Measurements from ENCODE around the gene ZBTB20. TPM values are rescaled to one million over a fixed set of nuclear protein-coding genes. Genes with fewer than 3 reads are reported as not detected.

The ZBTB20 gene
- total and polyA plus RNA-seq, 10 of the 15 experiments (the other 5 are each of a cell fraction or from before 2014, with no cell fraction given), result 0.20 to 5.5 (median 2.2) TPM

GRCh38 chr3:114307222-114307830 is 839.8 kb downstream of the ZBTB20 start (continued):
- no peak for TF ChIP-seq BACH1 (IDR thresholded peaks at IDR 0.05; ENCODE audit: borderline replicate concordance)
- TF ChIP-seq EGR1 (IDR thresholded peaks at IDR 0.05; ENCODE audit: borderline replicate concordance in 1 of 2, low read depth in 2 of 2, low read length in 2 of 2), result no peak
- TF ChIP-seq RELA (IDR thresholded peaks at IDR 0.05; ENCODE audit: borderline replicate concordance, partially characterized antibody), result peak; percentile 26
- no peak for TF ChIP-seq ZNF622 (IDR thresholded peaks at IDR 0.05)
- TF ChIP-seq SUZ12 (IDR thresholded peaks at IDR 0.05; ENCODE audit: unreplicated experiment), result no peak

GRCh38 chr3:114299941-114300624 is 847.0 kb downstream of the ZBTB20 start:
- Histone ChIP-seq H3K9me3 (replicated peaks; ENCODE audit: control insufficient read depth, insufficient read depth, low read length) (no peaks in the 10 kb centered on the region), H3K4me2 (ENCODE audit: control insufficient read depth, insufficient read depth) (peak overlapping the region; percentile 1; the same call in 1 of the 2 replicates), H3K27ac (ENCODE audit: control insufficient read depth, insufficient read depth) (no peak overlapping the region), H3K4me1 (ENCODE audit: control insufficient read depth, insufficient read depth, low read length) (peaks cover 16% of the 10 kb centered on the region), H3K36me3 (ENCODE audit: control insufficient read depth in 2 of 2, insufficient read depth in 2 of 2, low read length in 1 of 2) (no peaks in the 10 kb centered on the region), H3K79me2 (ENCODE audit: control insufficient read depth, insufficient read depth, low read length) (no peaks in the 10 kb centered on the region), H3K4me3 (no peak overlapping the region), H2AFZ (ENCODE audit: control insufficient read depth, low read depth, low read length) (no peak overlapping the region), H4K20me1 (ENCODE audit: control insufficient read depth, insufficient read depth) (no peaks in the 10 kb centered on the region), H3K27me3 (replicated peaks in 1 of 2; ENCODE audit: control insufficient read depth in 2 of 2, insufficient read depth in 2 of 2, low read length in 1 of 2) (no peaks in the 10 kb centered on the region), H3K9ac (ENCODE audit: control insufficient read depth, insufficient read depth, low read length) (no peak overlapping the region)
- ATAC-seq (peak; percentile 75), FAIRE-seq (no peak), DNase-seq (ENCODE audit: low read depth, low spot score) (no peak)
- no TSS peak for BruUV-seq (replicated peaks)
- TF ChIP-seq SRF (IDR thresholded peaks at IDR 0.05; ENCODE audit: low read depth in 2 of 2, low read length in 2 of 2), result no peak
- TF ChIP-seq MEF2A (IDR thresholded peaks at IDR 0.05; ENCODE audit: insufficient read depth, low read depth, low read length), result no peak
- TF ChIP-seq BCL11A (IDR thresholded peaks at IDR 0.05; ENCODE audit: low read depth, low read length), result no peak
- TF ChIP-seq ZNF207 (IDR thresholded peaks at IDR 0.05; ENCODE audit: borderline replicate concordance), result no peak
- peak; percentile 29; the same call in 1 of the 2 replicates for TF ChIP-seq SPI1 (IDR thresholded peaks at IDR 0.05; ENCODE audit: borderline replicate concordance, insufficient read depth, low read depth, low read length)
- TF ChIP-seq SMC3 (IDR thresholded peaks at IDR 0.05; ENCODE audit: borderline replicate concordance, low read length), result no peak
- peak in 1 of 2 experiments; percentile 12; a peak in 1 of 4 replicates for TF ChIP-seq IKZF2 (IDR thresholded peaks at IDR 0.05)
- TF ChIP-seq HCFC1 (IDR thresholded peaks at IDR 0.05; ENCODE audit: low read length), result no peak
- TF ChIP-seq RUNX3 (IDR thresholded peaks at IDR 0.05; ENCODE audit: low read length), result peak; percentile 36; the same call in 1 of the 2 replicates
- TF ChIP-seq TBL1XR1 (IDR thresholded peaks at IDR 0.05; ENCODE audit: low read depth, low read length), result no peak
- TF ChIP-seq ESRRA (IDR thresholded peaks at IDR 0.05; ENCODE audit: low read length), result no peak
- TF ChIP-seq ZNF384 (IDR thresholded peaks at IDR 0.05; ENCODE audit: borderline replicate concordance, low read depth, low read length), result peak; percentile 33; the same call in 1 of the 2 replicates
- no peak for TF ChIP-seq IKZF1 (conservative IDR thresholded peaks at IDR 0.05)
- no peak for TF ChIP-seq HDAC2 (IDR thresholded peaks at IDR 0.05)
- no peak for TF ChIP-seq TCF3 (IDR thresholded peaks at IDR 0.05; ENCODE audit: borderline replicate concordance, insufficient read depth, low read depth, low read length)
- no peak for TF ChIP-seq LARP7 (IDR thresholded peaks at IDR 0.05)
- TF ChIP-seq SIN3A (IDR thresholded peaks at IDR 0.05; ENCODE audit: low read depth, low read length), result no peak
- ChIA-PET SMC1A (ENCODE audit: uncharacterized antibody, unreplicated experiment) (interaction anchor here (0.6 to 3.5 kb wide), 9 partner anchors 7 to 419 kb away, joined by 3 to 27 read pairs (median 5); no protein-coding TSS in a partner anchor), POLR2A (interaction anchor here (1.4 kb wide), 1 partner anchor 8 kb away, joined by 3 read pairs; no protein-coding TSS in a partner anchor), RAD21 (ENCODE audit: unreplicated experiment) (interaction anchor here (0.7 to 2.1 kb wide), 6 partner anchors 9 to 961 kb away, joined by 3 to 9 read pairs (median 4); no protein-coding TSS in a partner anchor), CTCF (interaction anchor here (1.1 to 2.8 kb wide), 9 partner anchors 9 to 147 kb away, joined by 3 to 24 read pairs (median 4); no protein-coding TSS in a partner anchor)
- WGBS (ENCODE audit: insufficient coverage, insufficient replicate concordance, low lambda C conversion rate, missing lambda C conversion rate), result 27% methylated on average over 5 of the region's 5 CpGs
- in situ Hi-C loops (cut with MboI), result no loop called here
- intact Hi-C loops (cut with micrococcal nuclease; ENCODE audit: unreplicated experiment), result no loop called here
